H1 (cell line): Measurements from ENCODE around the gene ADAMTS15. TPM values are rescaled to one million over a fixed set of nuclear protein-coding genes. Genes with fewer than 3 reads are reported as not detected.

Experiments
- ATF2 ChIP-seq: IDR thresholded peaks from 2 replicates; pipeline ENCODE4 v1.6.1; 2012; ENCODE audit warnings: low read length, inconsistent platforms
- EZH2 ChIP-seq: fragments of 200-600 bp; sonication (generic); IDR thresholded peaks from 2 replicates; pipeline ENCODE4 v1.7.1; 2012; ENCODE audit warnings: low read depth, mild to moderate bottlenecking, moderate library complexity, low read length, inconsistent platforms; ENCODE audit not compliant: severe bottlenecking
- KDM4A ChIP-seq: IDR thresholded peaks from one replicate; pipeline ENCODE4 v1.7.1; 2012; ENCODE audit warnings: low read depth, mild to moderate bottlenecking, moderate library complexity, low read length, inconsistent platforms; ENCODE audit not compliant: severe bottlenecking
- SIX5 ChIP-seq: IDR thresholded peaks from 2 replicates; pipeline ENCODE4 v1.6.1; 2011; ENCODE audit warnings: mild to moderate bottlenecking, low read depth, low read length
- USF2 ChIP-seq: IDR thresholded peaks from 2 replicates; pipeline ENCODE4 v1.6.1; 2011; ENCODE audit warnings: low read length, improper control_type of control experiment
- polyA plus RNA-seq, 7 experiments: library from polyadenylated mRNA; depleted of rRNA in 3 of 7; stranded (reverse) in 5 of 7; unstranded in 2 of 7; fragments of >200 nt in 5 of 7; fragments of 200-250 nt in 2 of 7; gene quantifications; 1 replicate in 5 of 7; 2 replicates in 1 of 7; 4 replicates in 1 of 7; pipeline versions ENCODE4 v1.2.1 to v1.2.3, GENCODE V29; 2011 to 2013; ENCODE audit warnings: missing spikeins in 2 of 7, mixed read lengths in 2 of 7
- total RNA-seq: library from RNA; stranded (reverse); fragmentation: NEBNext Ultra II Directional; extraction: Animal tissue kit (Norgen Biotek cat#: 25700); gene quantifications from 2 replicates; pipeline ENCODE4 v1.2.1, GENCODE V29; 2021

Gene ADAMTS15
- total and polyA plus RNA-seq, 2 of the 8 experiments (the other 6 are each of a cell fraction or from before 2014, with no cell fraction given) = 1.7 to 4.7 TPM

GRCh38 chr11:130416906-130417305, 31.5 kb upstream of the ADAMTS15 start (continued):
- TF ChIP-seq EZH2 = no peak
- no peak for TF ChIP-seq SIX5
- TF ChIP-seq ATF2 = no peak
- TF ChIP-seq KDM4A = no peak
- no peak for TF ChIP-seq USF2
